HL-60 (cell line): ENCODE results near the gene CXCR6.

Experiments
- DNase-seq, 2 experiments: peaks; one replicate each; pipeline ENCODE4 v3.0.0-alpha.2; 2010 to 2020; ENCODE audit warnings: low read depth in 1 of 2, low spot score in 1 of 2
- H3K27ac ChIP-seq: fragments of 250-450 bp; sonication (Bioruptor Pico); replicated peaks from 2 replicates; pipeline ENCODE4 v1.5.1; 2020; ENCODE audit warnings: mild to moderate bottlenecking, moderate library complexity
- H3K27me3 ChIP-seq: fragments of 250-450 bp; sonication (Bioruptor Pico); 2 replicates; pipeline ENCODE4 v1.5.1; 2021; ENCODE audit warnings: mild to moderate bottlenecking, moderate library complexity; ENCODE audit not compliant: insufficient read depth, poor library complexity, severe bottlenecking
- H3K4me3 ChIP-seq: replicated peaks from 2 replicates; pipeline ENCODE4 v1.5.1; 2011; ENCODE audit warnings: mild to moderate bottlenecking, control low read depth, low read length; ENCODE audit not compliant: insufficient read depth
- CTCF ChIP-seq: IDR thresholded peaks from one replicate; pipeline ENCODE4 v1.5.1; 2011; ENCODE audit warnings: low read length, control low read depth, inconsistent platforms; ENCODE audit not compliant: insufficient read depth
- GABPA ChIP-seq: IDR thresholded peaks from 2 replicates; pipeline ENCODE4 v1.6.1; 2012; ENCODE audit warnings: low read depth
- POLR2AphosphoS5 ChIP-seq: IDR thresholded peaks from 2 replicates; pipeline ENCODE4 v1.6.1; 2012; ENCODE audit warnings: low read depth
- REST ChIP-seq: IDR thresholded peaks from 2 replicates; pipeline ENCODE4 v1.6.1; 2012; ENCODE audit warnings: low read depth; ENCODE audit not compliant: insufficient replicate concordance
- SPI1 ChIP-seq: IDR thresholded peaks from 2 replicates; pipeline ENCODE4 v1.6.1; 2012; ENCODE audit warnings: low read depth, mild to moderate bottlenecking, borderline replicate concordance

The CXCR6 gene

DNA sequence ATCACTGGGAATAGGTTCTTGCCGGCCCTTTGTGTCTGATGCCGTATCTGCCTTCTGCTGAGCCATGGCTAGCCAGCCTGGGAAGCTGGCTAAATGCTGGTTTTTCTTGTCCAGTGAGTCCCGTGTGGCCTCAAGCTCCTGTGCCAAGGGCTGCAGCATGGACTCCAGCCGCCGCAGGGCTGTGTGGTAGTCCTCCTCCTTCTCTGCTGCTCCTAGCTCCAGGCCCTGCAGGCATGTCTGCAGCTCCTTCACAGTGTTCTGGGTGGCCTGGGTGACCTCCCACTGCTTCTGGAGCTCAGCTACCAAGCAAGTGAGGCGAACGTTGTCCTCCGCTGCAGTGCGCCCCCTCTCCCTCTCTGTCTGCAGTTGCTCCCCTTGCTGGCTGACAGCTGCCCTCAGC is 24.9 kb downstream of the CXCR6 start:
- DNase-seq: no peak
- no peak overlapping the region for H3K4me3 ChIP-seq
- H3K27ac ChIP-seq: no peak overlapping the region
- no peaks in the 10 kb centered on the region for H3K27me3 ChIP-seq
- TF ChIP-seq GABPA (no peak), REST (no peak), POLR2AphosphoS5 (no peak), SPI1 (no peak), CTCF (no peak)

DNA sequence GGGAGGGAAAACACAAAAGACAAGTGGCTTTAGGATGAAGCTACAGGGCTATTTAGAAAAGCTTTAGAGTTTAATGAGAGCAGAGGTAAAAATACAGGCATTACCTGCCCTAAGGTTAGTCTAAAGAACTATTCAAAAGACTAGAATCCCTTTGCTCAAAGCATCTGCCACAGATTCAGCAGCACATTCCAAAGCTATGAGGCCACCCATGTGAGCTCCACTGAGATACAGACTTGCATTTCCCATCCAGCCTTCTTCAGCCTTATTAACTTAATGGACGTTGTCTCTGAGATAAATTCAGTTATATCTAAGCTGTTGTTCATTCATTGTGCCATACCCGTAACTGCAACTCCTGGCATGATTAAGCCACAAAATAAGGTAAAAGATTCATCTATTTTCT is 25.4 kb downstream of the CXCR6 start:
- no peak for TF ChIP-seq REST
- no peaks in the 10 kb centered on the region for H3K27me3 ChIP-seq
- no peak overlapping the region for H3K27ac ChIP-seq
- H3K4me3 ChIP-seq: no peak overlapping the region
- DNase-seq: no peak

GRCh38 chr3:45969116-45969515 is 25.9 kb downstream of the CXCR6 start:
- TF ChIP-seq POLR2AphosphoS5 (no peak), REST (no peak), CTCF (no peak), GABPA (no peak), SPI1 (no peak)
- Histone ChIP-seq H3K27ac (no peak overlapping the region), H3K4me3 (no peak overlapping the region), H3K27me3 (no peaks in the 10 kb centered on the region)
- DNase-seq: no peak

- H3K4me3 ChIP-seq: no peak overlapping the region
- no peaks in the 10 kb centered on the region for H3K27me3 ChIP-seq
- DNase-seq: no peak
- no peak for TF ChIP-seq SPI1
- TF ChIP-seq REST: no peak
- no peak for TF ChIP-seq GABPA
- no peak for TF ChIP-seq POLR2AphosphoS5
- TF ChIP-seq CTCF: no peak
- H3K27ac ChIP-seq: no peak overlapping the region
These were observed 26.7 kb downstream of the CXCR6 start for GRCh38 chr3:45969953-45970352.
